Lower leg skin (tissue), 4 donors: ENCODE results near the gene MESD. TPM values are rescaled to one million over a fixed set of nuclear protein-coding genes. Genes with fewer than 3 reads are reported as not detected.

Source experiments
- DNase-seq, 2 donors: peaks; one replicate each; pipeline ENCODE4 v3.0.0-alpha.2; 2019; ENCODE audit warnings: low spot score in 2 of 2
- H3K4me3 ChIP-seq: fragments of 200-600 bp; sonication (generic); 2 replicates; pipeline ENCODE4 v1.5.1; 2017; ENCODE audit warnings: mild to moderate bottlenecking, low read depth; ENCODE audit not compliant: poor library complexity, severe bottlenecking
- POLR2A ChIP-seq, 2 donors: fragments of 450-650 bp; IDR thresholded peaks; one replicate each; pipeline ENCODE4 v1.6.1; 2016 to 2017; ENCODE audit warnings: antibody characterized with exemption in 2 of 2, mild to moderate bottlenecking in 1 of 2, moderate library complexity in 1 of 2
- whole genome bisulfite sequencing, 2 donors: methylation state at CpG; one replicate each; pipeline ENCODE4 v1.1.5; 2018; 5-methylcytosine and 5-hydroxymethylcytosine counted together
- intact Hi-C: fragments of 100-400 bp; cut with DNase I; formaldehyde crosslinking; loops from one replicate; pipeline ENCODE4 v1.15.0; 2023; ENCODE audit warnings: low total_unique reads
- total RNA-seq, 4 donors: library from RNA; depleted of rRNA; stranded (reverse); fragments of >200 nt; gene quantifications; one replicate each; pipeline ENCODE4 v1.1.0, GENCODE V29; 2016
- TF ChIP-seq, protein P1 (sequence below), 3 donors: fragments of 450-650 bp; IDR thresholded peaks; one replicate each; pipeline ENCODE4 v1.5.1; 2016; ENCODE audit warnings: antibody characterized with exemption in 3 of 3, mild to moderate bottlenecking in 3 of 3, moderate library complexity in 2 of 3

The MESD gene
- total RNA-seq, 4 donors from 2014 or later: 17.1 to 18.3 (median 17.7) TPM

DNA sequence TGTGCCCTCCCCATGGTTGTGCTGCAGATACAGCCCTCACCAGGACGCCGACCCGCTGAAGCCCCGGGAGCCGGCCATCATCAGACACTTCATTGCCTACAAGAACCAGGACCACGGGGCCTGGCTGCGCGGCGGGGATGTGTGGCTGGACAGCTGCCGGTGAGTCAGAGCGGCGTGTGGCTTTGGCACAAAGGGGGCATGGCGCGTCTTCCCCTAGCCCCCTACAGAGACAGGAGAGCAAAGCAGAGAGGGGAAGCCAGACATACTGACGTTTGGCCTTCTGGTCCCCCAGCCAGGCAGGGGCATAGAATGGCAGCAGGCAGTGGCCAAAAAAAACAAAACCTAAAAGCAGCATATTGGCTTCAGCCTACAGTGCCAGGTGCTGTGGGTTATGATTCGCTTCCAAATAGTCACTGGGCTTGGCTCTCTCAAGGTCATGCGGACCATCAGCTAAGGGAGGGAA is 64.0 kb downstream of the MESD start:
- 86 to 87% methylated on average over 17 of the region's 17 CpGs for WGBS, 2 donors
- TF ChIP-seq, protein P1, sequence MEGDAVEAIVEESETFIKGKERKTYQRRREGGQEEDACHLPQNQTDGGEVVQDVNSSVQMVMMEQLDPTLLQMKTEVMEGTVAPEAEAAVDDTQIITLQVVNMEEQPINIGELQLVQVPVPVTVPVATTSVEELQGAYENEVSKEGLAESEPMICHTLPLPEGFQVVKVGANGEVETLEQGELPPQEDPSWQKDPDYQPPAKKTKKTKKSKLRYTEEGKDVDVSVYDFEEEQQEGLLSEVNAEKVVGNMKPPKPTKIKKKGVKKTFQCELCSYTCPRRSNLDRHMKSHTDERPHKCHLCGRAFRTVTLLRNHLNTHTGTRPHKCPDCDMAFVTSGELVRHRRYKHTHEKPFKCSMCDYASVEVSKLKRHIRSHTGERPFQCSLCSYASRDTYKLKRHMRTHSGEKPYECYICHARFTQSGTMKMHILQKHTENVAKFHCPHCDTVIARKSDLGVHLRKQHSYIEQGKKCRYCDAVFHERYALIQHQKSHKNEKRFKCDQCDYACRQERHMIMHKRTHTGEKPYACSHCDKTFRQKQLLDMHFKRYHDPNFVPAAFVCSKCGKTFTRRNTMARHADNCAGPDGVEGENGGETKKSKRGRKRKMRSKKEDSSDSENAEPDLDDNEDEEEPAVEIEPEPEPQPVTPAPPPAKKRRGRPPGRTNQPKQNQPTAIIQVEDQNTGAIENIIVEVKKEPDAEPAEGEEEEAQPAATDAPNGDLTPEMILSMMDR (IDR thresholded peaks at IDR 0.05): no peak
- TF ChIP-seq POLR2A (IDR thresholded peaks at IDR 0.05): no peak
- no peak for DNase-seq
- intact Hi-C loops: no loop called here
- no peak overlapping the region for H3K4me3 ChIP-seq

DNA sequence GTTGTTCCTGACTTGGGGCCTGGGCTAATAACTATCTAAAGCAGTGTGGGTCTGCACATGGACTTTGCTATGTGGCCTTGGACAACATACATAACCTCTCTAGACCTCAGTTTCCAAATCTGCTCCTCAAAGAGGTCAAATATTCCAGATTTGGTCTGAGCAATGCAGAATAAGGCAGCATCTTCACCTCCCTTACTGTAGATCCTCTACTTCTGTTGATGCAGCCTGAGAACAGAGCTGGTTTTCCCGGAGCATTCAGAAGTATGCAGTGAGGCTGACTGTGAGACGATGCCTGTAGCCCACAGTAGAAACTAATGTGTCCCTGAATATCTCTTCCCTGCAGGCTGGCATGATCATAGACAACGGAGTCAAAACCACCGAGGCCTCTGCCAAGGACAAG is 65.3 kb downstream of the MESD start:
- intact Hi-C loops: no loop called here
- TF ChIP-seq, protein P1 (IDR thresholded peaks at IDR 0.05): no peak
- no peak for TF ChIP-seq POLR2A (IDR thresholded peaks at IDR 0.05)
- DNase-seq: no peak
- WGBS, 2 donors: 87 to 98% methylated on average over 4 of the region's 4 CpGs
- no peak overlapping the region for H3K4me3 ChIP-seq

GRCh38 chr15:80923668-80924067 is 66.0 kb downstream of the MESD start:
- no peak for DNase-seq
- WGBS, 2 donors: 89 to 95% methylated on average over 6 of the region's 6 CpGs
- intact Hi-C loops: no loop called here
- no peak for TF ChIP-seq POLR2A (IDR thresholded peaks at IDR 0.05)
- no peak overlapping the region for H3K4me3 ChIP-seq

DNA sequence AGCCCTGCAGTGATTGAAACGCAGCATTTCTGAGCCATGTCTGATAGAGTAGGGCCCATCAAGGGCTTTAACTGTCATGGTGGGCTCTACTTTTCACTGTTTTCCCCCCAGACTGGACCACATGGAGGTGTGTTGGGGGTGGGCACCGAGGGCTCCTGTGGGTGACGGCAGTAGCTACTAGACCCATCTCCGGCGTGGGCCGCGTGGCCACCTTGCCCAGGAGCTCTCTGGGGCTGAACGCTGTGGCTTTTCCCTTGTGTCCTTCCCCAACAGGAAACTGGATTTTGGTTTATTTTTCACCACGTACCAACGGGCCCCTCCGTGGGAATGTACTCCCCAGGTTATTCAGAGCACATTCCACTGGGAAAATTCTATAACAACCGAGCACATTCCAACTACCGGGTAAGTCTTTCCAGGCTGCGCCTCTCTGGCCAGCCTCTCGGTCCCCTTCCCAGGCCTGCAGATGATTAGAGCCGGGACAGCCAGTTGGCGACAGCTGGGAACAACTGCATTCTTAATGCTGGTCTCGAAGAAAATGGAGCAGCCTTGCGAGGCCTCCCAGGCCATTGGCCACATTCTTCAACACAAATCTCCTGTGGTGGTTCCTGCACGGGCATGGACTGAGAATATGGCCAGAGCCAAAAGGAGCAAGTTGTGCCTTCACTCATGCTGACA is 67.7 kb downstream of the MESD start:
- TF ChIP-seq, protein P1 (IDR thresholded peaks at IDR 0.05): no peak
- no peak for TF ChIP-seq POLR2A (IDR thresholded peaks at IDR 0.05)
- intact Hi-C loops: no loop called here
- 92 to 95% methylated on average over 20 of the region's 20 CpGs for WGBS, 2 donors
- no peak for DNase-seq
- no peak overlapping the region for H3K4me3 ChIP-seq

DNA sequence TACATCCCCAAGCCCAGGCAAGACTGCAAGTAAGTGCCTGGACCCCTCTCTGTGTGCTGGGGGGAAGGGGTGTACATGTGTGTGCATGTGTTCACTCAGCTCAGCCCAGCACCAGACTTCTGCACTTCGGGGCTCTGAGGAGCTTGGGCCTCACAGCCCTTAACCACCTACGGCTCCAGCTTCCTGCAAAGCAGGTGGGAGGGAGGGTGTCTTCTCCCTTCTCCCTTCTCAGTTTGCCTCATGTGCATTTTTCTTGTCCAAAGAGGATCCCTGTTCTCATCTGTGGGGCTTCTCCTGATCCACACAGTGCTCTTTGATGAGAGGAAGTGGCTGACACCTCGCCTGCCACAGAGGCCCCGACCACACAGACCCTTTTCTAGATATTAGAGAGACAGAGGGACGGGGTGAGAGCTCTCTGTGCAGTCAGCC is 69.3 kb downstream of the MESD start:
- TF ChIP-seq, protein P1 (IDR thresholded peaks at IDR 0.05): no peak
- TF ChIP-seq POLR2A (IDR thresholded peaks at IDR 0.05): no peak
- no peak overlapping the region for H3K4me3 ChIP-seq
- 78 to 85% methylated on average over 5 of the region's 5 CpGs for WGBS, 2 donors
- intact Hi-C loops: no loop called here
- no peak for DNase-seq

DNA sequence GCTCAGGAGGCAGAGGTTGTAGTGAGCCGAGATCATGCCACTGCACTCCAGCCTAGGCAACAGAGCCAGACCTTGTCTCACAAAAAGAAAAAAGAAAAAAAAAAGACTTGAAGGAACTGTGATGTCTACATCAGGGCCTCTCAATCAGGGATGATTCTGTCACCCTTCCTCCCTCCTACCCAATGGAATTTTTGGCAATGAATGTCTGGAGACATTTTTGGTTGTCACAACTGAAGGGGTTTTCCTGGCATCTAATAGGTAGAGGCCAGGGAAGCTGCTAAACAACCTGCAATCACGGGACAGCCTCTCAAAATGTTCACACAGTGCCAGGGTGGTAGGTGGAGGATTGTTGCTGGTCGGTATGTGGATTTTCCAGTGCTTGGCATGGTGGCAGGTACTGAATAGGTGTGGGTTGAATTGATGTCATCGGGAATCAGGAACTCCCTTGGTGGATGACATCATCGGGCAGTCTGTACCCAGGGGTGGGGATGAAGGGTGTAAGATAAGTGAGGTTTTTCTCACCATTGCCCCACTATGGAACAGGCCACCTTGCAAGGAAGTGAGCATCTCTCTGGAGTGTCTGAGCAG is 71.3 kb downstream of the MESD start:
- WGBS, 2 donors: 79 to 94% methylated on average over 5 of the region's 5 CpGs
- DNase-seq: no peak
- TF ChIP-seq POLR2A (IDR thresholded peaks at IDR 0.05): no peak
- TF ChIP-seq, protein P1 (IDR thresholded peaks at IDR 0.05): no peak
- intact Hi-C loops: no loop called here
- H3K4me3 ChIP-seq: no peak overlapping the region
